GM21423 (cell line): ENCODE results near the gene SUDS3.

Source experiments
- ATAC-seq: cut with Tn5 transposase; IDR thresholded peaks from one replicate; pipeline ENCODE4 v1.9.1; 2021; ENCODE audit warnings: mild to moderate bottlenecking, moderate library complexity; ENCODE audit not compliant: unreplicated experiment

SUDS3 gene

DNA sequence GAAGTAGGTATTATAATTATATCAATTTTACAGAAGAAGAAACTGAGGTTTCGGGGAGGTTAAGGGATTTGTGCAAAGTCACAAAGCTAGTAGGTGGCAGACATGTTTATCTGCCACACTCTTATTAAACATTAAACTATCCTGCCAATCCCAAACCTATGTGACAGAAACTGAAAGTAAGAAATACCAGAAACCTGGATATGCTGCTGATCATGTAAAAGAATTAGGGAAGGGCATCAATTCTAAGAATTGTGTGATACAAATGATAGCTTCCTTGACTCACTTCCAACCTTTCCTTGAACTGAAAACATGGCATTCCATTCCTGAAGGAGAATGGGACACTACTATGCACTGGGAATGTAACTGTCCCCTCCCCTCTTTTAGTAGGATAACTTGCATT is 20.5 kb upstream of the SUDS3 start:
- no peak for ATAC-seq

DNA sequence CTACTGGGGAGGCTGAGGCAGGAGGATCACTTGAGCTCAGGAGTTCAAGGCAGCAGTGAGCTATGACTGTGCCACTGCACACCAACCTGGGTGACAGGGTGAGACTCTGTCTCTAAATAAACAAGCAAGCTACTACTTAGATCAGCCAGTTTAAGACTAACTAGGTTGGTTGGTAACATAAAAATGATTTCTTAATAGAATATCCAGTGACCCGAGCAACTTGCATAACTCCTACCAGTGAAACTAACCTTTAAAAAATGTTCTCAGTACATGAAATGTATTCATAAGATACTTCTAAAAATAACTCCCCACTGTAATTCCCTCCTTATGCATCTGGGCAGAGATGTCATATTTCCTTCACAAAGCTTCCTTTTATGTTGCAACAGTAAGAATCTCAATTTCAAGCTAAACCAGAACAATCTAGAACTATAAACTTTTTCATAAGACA is 19.5 kb upstream of the SUDS3 start:
- no peak for ATAC-seq

DNA sequence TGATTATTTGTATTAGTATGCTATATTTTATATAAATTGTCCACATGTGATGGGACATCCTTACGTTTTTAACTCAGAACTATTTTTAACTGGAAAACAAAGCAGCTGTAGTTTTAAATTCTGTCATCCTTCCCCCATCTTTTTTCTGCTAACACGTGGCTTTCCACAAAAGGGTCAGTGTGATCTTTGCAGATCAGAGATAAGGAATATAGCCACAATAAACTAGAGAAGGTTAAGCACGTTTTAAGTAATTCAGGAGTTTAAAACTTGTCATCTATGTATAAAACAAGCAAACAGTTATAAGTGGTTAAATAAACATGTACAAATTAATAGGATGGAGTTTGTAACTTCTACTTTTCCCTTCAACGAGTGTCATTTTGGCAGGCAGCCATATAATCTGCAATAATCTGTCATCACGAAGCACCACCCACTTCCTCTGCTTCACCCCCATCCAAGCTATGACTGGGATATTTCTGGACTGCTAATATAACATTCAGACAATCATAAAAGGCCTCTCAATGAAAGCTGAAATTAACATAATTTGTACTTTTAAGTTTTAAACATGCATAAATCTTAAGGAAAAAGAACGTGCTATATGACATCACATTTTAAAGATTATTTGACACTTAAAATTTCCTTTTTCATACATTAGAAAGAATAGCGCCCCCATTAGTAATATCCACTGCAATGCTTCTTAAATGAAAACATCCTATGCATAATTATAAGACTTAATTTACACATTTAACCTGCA is 18.9 kb upstream of the SUDS3 start:
- ATAC-seq, result peak; percentile 62

DNA sequence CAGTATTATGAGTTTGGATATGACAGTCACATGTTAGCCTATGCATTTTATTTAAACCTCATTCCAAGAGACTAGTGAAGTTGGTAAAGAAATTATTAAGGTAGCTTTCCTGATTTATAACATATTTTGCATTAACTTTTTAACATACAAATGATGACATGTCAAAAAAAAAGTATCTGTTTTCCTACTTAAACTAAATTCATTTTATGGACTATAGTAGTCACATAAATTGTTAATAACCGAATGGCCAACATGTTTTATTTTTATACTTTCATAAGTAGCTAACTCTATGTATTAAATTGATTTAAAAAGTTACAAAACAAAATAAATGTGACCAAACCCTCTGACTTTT is 18.4 kb upstream of the SUDS3 start:
- ATAC-seq, result no peak

DNA sequence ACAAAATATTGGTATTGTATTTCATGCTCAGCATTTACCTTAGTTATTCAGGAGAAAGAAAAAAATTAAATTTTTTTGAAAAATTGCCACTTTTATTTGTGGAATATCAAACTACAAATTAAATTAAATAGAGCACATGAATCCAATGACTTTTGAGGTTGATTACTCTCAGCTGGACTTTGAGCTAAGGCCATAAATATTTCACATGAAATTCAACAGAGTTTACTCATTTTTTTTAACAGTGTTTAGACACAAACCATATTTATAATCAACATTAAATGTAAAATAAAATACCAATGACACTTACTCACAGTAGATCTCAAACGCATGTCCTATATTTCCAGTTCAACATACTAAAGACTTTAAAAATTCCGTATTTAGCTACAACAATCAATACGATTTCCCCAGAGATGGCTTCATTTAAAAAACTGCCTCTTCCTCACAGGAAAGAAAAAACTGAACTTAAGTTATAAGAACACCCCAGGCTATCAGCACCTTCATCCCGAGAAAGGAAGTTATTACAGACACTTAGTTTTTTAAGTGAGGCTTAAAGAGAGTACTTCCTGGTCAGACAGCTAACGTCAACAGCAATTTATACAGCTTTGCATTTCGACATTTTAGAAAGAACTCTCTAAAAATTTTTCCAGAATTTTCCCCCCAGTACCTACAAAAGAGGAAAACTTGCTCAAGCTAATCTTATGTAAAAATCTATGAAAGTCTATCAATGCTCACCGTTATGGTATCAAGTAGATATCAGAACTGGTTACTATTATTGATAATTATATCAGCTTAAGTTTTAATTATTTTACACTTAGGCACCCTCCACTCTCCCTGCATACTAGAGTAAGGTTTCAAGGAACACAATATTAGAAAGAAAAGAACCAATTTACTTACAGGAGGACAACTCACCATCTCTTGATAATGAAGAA is 17.5 kb upstream of the SUDS3 start:
- ATAC-seq, result no peak

DNA sequence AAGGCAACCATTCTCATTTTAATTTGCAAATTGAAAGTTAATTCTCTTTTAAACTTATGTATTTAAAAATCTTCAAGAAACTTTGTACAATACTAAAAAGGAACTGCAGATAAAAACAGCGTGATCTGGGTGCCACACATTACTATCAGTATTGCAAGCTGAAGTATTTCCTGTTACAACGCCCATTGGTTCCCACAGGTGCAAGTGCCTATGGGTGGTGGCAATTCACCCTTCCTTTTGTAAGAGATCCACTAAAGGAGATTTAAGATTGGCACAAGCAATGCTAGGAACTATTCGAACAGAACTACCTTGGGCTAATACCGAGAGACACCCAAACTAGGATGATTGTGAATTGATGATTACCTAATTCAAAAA is 16.8 kb upstream of the SUDS3 start:
- ATAC-seq, result peak; percentile 53

DNA sequence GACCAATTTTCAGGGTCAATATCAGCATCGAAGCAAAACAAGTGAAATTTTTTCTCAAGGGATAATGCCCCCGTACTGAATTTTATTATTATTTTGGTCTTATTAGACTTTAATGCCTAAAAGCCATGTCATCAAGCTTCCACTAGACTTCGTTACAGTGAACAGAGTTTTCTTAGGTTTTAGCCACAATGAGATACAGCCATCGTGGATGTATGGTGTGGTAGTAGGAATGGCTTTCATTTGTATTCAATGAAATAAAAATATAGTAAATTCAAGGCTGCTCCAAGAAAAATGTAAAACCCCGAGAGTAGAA is 15.3 kb upstream of the SUDS3 start:
- no peak for ATAC-seq

DNA sequence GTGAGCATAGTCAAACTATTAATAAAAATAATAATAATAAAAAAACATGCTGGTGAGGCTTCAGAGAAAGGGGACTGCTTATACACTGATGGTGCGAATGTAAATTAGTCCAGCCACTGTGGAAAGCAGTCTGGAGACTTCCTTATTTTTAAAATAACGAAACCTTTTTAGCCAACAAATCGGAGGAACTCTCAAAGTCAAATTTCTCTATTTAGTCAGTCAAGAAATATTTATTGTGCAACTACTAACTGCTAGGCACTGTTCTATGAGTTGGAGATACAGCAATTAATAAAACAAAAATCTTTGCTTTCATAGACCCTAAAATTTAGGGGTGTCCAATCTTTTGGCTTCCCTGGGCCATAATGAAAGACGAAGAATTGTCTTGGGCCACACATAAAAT is 14.5 kb upstream of the SUDS3 start:
- ATAC-seq, result no peak

DNA sequence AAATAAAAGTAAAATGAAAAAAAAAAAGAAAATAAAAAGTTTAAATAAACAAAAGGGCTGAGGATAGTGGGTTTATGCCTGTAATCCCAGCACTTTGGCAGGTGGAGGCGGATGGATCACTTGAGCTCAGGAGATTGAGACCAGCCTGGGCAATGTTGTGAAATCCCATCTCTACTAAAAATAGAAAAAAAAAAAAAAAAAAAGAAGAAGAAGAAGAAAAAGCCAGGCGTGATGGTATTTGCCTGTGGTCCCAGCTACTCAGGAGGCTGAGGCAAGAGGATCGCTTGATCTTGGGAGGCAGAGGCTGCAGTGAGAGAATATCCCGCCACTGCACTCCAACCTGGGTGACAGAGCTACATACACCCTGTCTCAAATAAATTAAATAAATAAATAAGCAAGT is 7.5 kb upstream of the SUDS3 start:
- ATAC-seq, result no peak

DNA sequence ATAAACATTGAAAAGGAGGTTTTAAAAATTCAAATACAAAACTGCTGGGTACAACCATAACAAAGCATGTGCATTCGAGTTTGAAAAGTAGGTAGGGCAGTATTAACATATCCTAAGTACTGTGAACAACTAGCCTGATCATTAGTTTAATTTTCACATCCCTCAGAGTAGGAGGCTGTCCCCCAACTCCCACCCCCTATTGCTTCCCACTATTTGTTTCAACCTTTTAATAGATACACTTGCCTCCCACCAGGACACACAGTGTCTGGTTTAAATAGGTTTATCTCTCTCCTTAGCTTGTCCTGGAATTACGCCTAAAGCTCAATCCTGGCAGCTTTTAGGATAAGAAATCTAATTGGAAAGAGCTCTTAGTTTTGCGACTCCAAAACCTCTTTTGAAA is 5.8 kb upstream of the SUDS3 start:
- no peak for ATAC-seq

DNA sequence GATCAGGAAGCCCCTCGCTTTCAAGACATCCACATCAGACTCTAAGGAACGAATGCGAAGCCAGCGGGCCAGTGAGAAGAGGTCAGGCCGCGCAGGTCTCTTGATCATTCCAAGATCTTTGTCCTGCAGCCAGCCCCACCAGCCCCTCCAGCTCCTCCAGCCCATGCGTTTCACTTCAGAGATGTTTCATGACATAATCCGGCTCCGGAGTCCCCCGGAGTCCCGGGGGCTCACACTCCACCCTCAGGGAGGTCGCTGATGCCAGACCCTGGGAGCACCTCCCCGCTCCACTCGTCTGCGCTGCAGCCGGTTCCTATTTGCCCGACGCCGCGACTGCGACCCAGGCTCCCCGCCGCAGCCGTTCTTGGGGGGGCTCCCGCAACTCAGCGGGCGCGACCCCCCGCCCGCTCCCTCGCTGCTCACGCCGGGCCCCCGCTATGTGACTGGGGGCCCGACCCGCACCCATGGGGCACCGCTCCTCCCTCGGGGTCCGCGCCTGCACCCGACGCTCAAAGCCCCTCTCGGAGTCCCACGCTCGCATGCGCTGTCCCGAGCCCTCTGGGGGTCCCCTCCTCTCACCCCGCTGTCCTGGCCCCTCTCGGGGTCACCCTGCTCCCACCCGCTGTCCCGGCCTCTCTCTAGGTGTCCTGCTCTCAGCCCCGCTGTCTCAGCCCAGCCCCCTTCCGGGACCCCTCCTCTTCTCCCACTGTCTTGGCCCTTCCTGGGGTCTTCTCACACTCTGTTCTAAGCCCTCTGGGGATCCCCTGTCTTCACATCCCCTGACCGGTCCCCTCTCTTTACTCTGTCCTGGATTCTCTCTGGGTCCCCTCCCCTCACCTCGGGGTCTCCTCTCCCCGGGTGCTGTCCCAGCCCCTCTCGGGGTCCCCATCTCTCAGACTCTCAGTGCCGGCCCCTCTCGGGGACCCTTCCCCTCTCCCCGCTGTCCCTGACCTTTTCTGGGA is 4.8 kb upstream of the SUDS3 start:
- no peak for ATAC-seq

DNA sequence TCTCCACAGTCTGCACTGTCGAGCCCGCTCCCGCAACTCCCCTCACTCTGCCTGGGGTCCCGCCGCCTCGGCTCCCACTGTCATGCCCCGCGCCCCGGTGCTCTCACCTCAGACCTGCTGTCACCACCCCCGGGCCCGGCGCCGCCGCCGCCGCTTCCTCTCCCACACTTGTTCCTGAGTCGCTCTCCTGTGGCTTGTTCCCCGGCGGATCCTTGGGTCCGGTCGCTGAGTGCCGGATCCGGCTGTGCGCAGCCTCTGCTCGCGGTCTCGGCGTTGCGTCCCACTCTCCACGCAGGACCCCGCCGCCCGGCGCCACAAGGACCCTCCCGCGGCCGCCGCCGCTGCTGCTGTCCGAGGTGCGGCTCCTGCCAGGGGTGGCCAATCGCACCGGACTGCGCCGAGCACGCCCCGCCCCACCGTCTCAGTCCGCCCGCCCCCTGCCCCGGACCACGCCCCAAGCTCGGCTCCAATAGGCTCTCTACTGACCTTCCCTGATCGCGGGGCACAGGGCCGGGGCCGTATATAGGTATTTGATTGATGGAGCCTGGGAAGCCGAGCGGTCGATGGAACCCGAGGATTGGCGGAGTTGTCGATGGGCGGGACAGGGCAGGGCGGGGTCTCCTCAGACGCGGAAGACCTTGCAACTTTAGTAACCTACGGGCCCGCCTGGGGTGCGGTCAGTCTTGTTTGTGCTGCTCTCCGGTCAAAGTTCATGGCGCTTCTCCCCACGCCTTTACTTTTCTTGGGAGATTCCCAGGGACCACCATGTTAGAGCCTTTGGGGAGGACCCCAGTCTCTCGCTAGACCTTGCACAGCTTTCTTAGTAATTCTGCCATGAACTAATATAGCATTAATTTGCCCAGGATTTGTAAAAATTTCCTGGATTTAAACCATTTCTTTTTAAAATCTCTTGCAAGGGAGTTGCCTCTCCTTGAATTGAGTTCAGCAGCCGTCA is 3.5 kb upstream of the SUDS3 start, which contains the start of gene TAOK3:
TSS of gene TAOK3 (minus strand) at position 367 of the 955 bp plus-strand sequence. CDS start 117,340 bp downstream, outside the sequence.
- ATAC-seq, result peak; percentile 80

DNA sequence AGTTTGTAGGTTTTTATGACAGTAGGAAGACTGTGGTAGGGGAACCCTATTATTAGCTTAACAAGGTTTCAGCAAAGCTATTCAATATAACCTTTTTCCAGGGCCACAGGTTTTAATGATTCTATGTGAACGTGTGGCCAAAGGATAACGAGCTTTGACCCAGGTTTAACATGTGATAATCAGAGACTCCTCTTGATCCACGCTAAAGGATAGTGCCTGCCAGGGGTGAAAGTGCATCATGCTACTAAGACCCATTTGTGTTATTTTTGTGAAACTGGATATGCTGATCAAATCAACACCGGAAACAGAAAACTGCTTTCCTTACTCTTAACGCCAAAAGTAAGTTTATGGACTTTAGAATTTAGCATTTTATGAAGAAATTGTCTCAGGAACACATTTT is 2.7 kb upstream of the SUDS3 start:
- no peak for ATAC-seq

DNA sequence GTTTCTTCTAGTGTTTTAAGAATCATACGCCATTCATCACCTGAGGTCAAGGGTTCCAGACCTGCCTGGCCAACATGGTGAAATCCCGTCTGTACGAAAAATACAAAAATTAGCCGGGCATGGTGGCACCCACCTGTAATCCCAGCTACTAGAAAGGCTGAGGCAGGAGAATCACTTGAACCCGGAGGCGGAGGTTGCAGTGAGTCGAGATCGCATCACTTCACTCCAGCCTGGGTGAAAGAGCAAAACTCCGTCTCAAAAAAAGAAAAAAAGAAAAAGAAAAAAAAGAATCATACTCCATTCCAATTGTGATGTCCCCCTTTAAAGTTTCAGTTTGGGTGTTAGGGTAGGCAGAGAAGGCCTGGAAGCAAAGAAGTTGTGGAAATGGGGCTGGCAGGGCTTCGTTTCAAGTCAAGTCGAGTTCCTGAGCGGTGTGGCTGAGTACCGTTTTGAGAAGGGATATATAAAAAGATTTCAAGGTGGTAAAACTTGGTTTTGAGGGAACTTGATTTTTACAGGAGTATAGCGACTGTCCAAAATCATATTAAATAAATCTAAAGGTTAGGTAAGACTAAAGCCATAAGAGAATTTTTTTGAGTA is 2.1 kb upstream of the SUDS3 start:
- no peak for ATAC-seq

DNA sequence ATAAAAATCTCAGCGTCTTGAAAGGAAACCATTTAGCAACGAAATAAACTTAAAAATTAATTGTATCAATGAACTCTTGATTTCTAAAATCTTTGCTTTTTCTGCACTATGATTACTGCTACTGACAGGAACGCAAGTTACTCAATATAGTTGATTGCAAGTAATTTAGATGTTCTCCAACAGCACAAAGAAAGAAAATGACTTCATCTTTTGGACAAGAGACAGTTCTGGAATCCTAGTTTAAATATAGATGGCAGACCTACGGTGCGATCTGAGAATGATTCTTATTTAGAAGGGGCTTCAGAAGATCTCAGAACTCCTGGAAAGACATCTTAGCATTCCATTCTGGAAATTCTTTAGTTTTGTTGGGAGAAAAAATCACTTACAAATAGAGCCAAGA is 1.4 kb upstream of the SUDS3 start:
- ATAC-seq, result no peak

DNA sequence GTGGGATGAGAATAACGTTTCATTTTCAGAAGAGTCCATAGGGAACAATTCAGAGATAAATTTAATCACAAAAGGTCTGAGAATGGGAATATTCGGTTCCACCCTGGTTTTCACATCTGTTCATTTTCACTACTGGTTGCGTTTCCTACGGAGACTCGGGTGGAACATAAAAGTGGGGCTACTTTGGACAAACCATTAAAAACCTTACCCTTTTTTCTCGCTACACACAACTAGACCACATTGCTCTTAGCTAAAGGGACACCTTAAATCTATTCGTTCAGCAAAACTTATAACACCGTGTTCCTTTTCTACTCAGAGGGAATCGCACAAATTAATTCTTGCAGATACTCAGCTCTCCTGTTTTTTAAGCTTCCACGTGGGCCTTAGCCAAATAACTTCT is 1.0 kb upstream of the SUDS3 start:
- no peak for ATAC-seq

DNA sequence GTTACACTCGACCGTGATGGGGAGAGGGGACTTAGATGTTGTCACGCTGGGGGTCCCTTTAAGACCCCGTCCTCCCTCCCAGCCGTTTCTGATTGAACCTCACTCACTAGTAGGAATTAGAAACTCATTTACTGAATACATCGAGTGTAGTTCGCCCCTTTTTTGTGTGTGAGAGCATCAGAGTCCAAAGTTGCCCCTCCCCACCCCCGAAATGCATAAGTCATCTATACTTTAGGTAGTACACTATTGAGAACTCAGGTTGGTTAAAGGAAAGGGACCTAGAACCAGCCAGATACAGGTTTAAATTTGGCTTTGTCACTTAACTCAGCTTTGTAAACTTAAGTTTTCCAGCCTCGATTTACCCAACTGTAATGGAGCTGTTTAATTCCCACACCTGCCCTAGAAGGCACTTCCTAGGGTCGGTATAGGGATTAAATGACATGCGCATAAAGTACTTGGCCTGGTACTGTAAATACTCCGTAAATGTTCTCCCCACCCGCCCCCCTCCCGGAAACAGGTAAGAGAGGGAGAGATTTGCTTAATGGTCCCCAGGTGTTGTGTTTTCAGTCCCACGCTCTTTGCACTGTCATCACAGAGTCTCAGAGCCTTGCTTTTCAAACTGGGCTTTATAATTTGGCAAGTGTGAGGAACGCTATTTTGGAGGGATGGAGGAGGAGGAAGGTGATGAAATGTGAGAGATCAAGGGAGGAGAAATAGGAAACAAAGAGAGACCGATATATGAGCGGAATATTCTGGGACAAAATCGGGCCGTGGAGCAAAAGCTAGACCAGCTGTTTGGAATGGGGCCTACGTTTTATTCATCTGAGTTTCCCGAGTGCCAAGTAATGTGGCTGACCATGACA is 897 bp downstream of the SUDS3 start:
- ATAC-seq, result no peak

DNA sequence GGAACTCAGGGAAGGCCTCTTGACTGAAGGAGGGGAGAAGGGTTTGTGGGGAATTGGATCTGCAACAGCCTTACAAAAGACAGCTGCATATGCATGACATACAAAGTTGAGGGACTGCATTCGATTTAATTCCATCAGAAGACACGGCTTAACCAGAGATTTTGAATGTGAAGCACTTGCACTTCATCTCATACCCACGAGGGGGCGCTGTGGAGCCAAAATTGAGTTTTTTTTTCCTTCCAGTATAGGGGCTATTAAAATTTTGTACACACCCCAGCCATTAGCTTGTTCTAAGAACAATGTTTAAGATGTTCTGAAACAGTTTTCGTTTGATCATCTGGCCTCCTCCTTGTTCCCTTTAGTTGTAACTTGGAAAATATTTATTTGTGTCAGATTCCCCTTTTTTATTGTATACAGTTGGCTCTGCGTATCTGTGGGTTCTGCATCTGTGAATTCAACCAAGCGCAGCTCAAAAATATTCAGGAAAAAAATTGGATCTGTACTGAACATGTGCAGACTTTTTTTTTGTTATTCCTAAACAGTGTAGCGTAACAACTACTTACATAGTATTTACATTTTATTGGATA is 1.6 kb downstream of the SUDS3 start:
- ATAC-seq, result no peak
